ENCODE results near the gene MOB3B.
A peak's percentile ranks its signal among the peaks of the same experiment; 100 is the strongest.

Gene MOB3B

GRCh38 chr9:27402626-27403025, 127.0 kb downstream of the MOB3B start (continued):
- TF ChIP-seq ZNF518A (tag by site-specific recombination; conservative IDR thresholded peaks at IDR 0.05; ENCODE audit: low read depth) (no peak), ZNF302 (tag by site-specific recombination; IDR thresholded peaks at IDR 0.05; ENCODE audit: low read depth) (no peak), MEIS1 (CRISPR knock-in tag; IDR thresholded peaks at IDR 0.05; ENCODE audit: borderline replicate concordance) (no peak)

- H3K36me3 ChIP-seq (ENCODE audit: control insufficient read depth in 2 of 2, insufficient read depth in 1 of 2, low read length in 2 of 2), result no peaks in the 10 kb centered on the region
- TF ChIP-seq ZNF302 (tag by site-specific recombination; IDR thresholded peaks at IDR 0.05; ENCODE audit: low read depth), result no peak
- TF ChIP-seq ZNF10 (tag by site-specific recombination; IDR thresholded peaks at IDR 0.05), result no peak
- peak; percentile 46; the same call in 1 of the 2 replicates for TF ChIP-seq TCF7L2 (IDR thresholded peaks at IDR 0.05; ENCODE audit: borderline replicate concordance, low read depth, low read length)
- TF ChIP-seq SCRT2 (tag by site-specific recombination; IDR thresholded peaks at IDR 0.05), result peak; percentile 50; the same call in 1 of the 2 replicates
- no peak for TF ChIP-seq ZNF292 (tag by site-specific recombination; IDR thresholded peaks at IDR 0.05; ENCODE audit: borderline replicate concordance, low read depth)
- ChIA-PET POLR2A (no interaction called here), CTCF (interaction anchor here (0.7 to 0.8 kb wide), 2 partner anchors 10 to 271 kb away, joined by 3 to 4 read pairs; no protein-coding TSS in a partner anchor)
- H3K4me1 ChIP-seq (ENCODE audit: control insufficient read depth, insufficient read depth, low read length), result peaks cover 4% of the 10 kb centered on the region; the same call in 1 of the 2 replicates
- H3K9me3 ChIP-seq (ENCODE audit: control insufficient read depth, insufficient read depth, low read depth, low read length), result no peaks in the 10 kb centered on the region
- no peak overlapping the region for H3K27ac ChIP-seq (ENCODE audit: extremely low read depth, low read depth, low read length)
- no peak overlapping the region for H3K4me3 ChIP-seq (ENCODE audit: low read depth, low read length)
These were observed 129.2 kb downstream of the MOB3B start for GRCh38 chr9:27400334-27400880.

- Histone ChIP-seq H3K36me3 (ENCODE audit: control insufficient read depth in 2 of 2, insufficient read depth in 1 of 2, low read length in 2 of 2) (no peaks in the 10 kb centered on the region), H3K4me1 (ENCODE audit: control insufficient read depth, insufficient read depth, low read length) (peaks cover 11% of the 10 kb centered on the region), H3K9me3 (ENCODE audit: control insufficient read depth, insufficient read depth, low read depth, low read length) (no peaks in the 10 kb centered on the region), H3K27ac (ENCODE audit: extremely low read depth, low read depth, low read length) (no peak overlapping the region), H3K4me3 (ENCODE audit: low read depth, low read length) (no peak overlapping the region)
- ChIA-PET CTCF (no interaction called here), POLR2A (interaction anchor here (0.6 kb wide), 1 partner anchor 13 kb away, joined by 4 read pairs; no protein-coding TSS in a partner anchor)
- TF ChIP-seq ZSCAN30 (tag by site-specific recombination; IDR thresholded peaks at IDR 0.05), result no peak
- peak; percentile 49; the same call in 1 of the 2 replicates for TF ChIP-seq HOXD13 (CRISPR knock-in tag; IDR thresholded peaks at IDR 0.05; ENCODE audit: borderline replicate concordance)
- TF ChIP-seq ZNF362 (tag by site-specific recombination; IDR thresholded peaks at IDR 0.05), result no peak
These were observed 130.5 kb downstream of the MOB3B start for GRCh38 chr9:27398982-27399653.

- Histone ChIP-seq H3K27ac (ENCODE audit: extremely low read depth, low read depth, low read length) (no peak overlapping the region), H3K4me1 (ENCODE audit: control insufficient read depth, insufficient read depth, low read length) (peaks cover 20% of the 10 kb centered on the region), H3K4me3 (ENCODE audit: low read depth, low read length) (no peak overlapping the region), H3K36me3 (ENCODE audit: control insufficient read depth in 2 of 2, insufficient read depth in 1 of 2, low read length in 2 of 2) (no peaks in the 10 kb centered on the region), H3K9me3 (ENCODE audit: control insufficient read depth, insufficient read depth, low read depth, low read length) (no peaks in the 10 kb centered on the region)
- TF ChIP-seq ZFP69B (tag by site-specific recombination; IDR thresholded peaks at IDR 0.05) (no peak), ZNF302 (tag by site-specific recombination; IDR thresholded peaks at IDR 0.05; ENCODE audit: low read depth) (no peak), TRIM28 (IDR thresholded peaks at IDR 0.05; ENCODE audit: borderline replicate concordance, low read length) (no peak), ZBTB48 (tag by site-specific recombination; IDR thresholded peaks at IDR 0.05) (no peak), ZNF664 (tag by site-specific recombination; IDR thresholded peaks at IDR 0.05) (no peak), ZNF521 (tag by site-specific recombination; IDR thresholded peaks at IDR 0.05) (no peak), ZNF549 (tag by site-specific recombination; IDR thresholded peaks at IDR 0.05) (no peak), ZNF169 (tag by site-specific recombination; IDR thresholded peaks at IDR 0.05) (no peak), PRDM1 (tag by site-specific recombination; IDR thresholded peaks at IDR 0.05) (no peak), ZBTB7A (tag by site-specific recombination; IDR thresholded peaks at IDR 0.05; ENCODE audit: low read depth) (no peak), GLIS2 (tag by site-specific recombination; IDR thresholded peaks at IDR 0.05) (no peak)
- CTCF ChIA-PET, result no interaction called here
- POLR2A ChIA-PET, result no interaction called here
These were observed 133.1 kb downstream of the MOB3B start for GRCh38 chr9:27396495-27396894.

All from HEK293 (cell line).